Measurements from ENCODE around the gene ZNF385C. TPM values are rescaled to one million over a fixed set of nuclear protein-coding genes. Genes with fewer than 3 reads are reported as not detected.
A peak's percentile ranks its signal among the peaks of the same experiment; 100 is the strongest.

Gene ZNF385C
- total and polyA plus RNA-seq, 2 donors (not counting 1 experiment from before 2014, with no cell fraction given): 0.33 to 1.1 TPM

DNA sequence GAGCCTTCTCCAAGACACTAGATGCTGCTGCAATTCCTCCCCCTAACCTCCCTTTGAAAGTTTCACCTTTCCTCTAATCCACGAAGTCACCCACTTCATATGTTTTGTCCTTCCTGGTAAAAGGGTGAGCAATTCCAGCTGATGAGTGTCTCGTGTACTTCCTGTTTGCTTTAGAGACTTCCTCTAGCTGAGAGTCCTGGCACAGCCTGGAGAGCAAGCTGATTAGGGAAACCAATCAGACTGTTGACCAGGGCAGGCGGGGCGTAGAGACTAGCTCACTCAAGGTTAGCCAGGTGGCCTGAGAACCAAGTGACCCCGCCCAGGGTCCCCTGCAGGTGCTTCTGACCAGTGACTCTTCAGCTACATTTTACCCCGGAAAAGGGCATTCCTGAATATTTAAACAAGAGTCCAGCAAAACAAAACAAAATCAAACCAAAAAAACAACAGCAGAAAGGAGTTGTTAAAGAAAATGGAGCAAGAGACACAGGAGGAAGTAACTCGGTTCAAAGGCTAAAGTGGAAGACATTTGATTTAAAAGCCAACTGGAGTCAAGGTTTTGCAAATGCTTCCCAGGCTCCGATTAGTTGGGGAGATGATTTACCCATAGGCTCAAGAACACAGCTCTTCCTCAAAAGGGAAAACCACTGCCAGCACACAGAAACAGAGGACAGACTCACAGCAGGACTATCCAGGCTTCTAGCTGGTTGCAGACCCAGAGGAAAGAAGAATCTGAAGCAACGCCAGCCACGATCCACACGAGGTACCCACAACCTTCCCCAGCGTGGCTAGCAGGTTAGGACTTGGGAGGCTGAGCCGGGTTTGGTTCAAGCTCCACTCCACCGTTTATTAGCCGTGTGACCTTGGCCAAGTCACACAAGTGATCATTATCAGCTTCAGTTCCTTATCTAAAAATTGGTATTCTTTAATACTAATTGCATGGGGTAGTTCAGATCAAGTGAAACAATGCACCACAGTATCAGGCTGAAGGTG lies 37.7 kb upstream of the ZNF385C start:
- Histone ChIP-seq H3K9ac (ENCODE audit: low read length) (no peak overlapping the region), H3K4me1 (ENCODE audit: control insufficient read depth in 2 of 2, insufficient read depth in 2 of 2, low read length in 2 of 2) (peaks cover 60 to 65% of the 10 kb centered on the region in 2 donors), H3K4me2 (replicated peaks; ENCODE audit: low read depth, low read length, poor library complexity, severe bottlenecking) (peak overlapping the region; percentile 48), H3K79me2 (ENCODE audit: control insufficient read depth, insufficient read depth, low read length) (peaks cover 83% of the 10 kb centered on the region), H3K9me3 (ENCODE audit: control extremely low read depth in 1 of 3, control insufficient read depth in 2 of 3, insufficient read depth in 1 of 3, low read length in 2 of 3) (no peaks in the 10 kb centered on the region), H3K4me3 (ENCODE audit: control extremely low read depth in 1 of 5, extremely low read depth in 1 of 5, insufficient read depth in 1 of 5, low read depth in 2 of 5, low read length in 4 of 5) (no peak overlapping the region), H4K20me1 (ENCODE audit: control insufficient read depth, insufficient read depth, low read length, poor library complexity, severe bottlenecking) (peaks cover 69% of the 10 kb centered on the region), H3K36me3 (replicated peaks in 1 of 2; ENCODE audit: control extremely low read depth in 1 of 2, control insufficient read depth in 1 of 2, extremely low read depth in 1 of 2, insufficient read depth in 2 of 2, low read length in 1 of 2) (peaks cover 0 to 8% of the 10 kb centered on the region in 2 experiments), H3K27me3 (replicated peaks in 1 of 4; ENCODE audit: control extremely low read depth in 1 of 4, control insufficient read depth in 3 of 4, insufficient read depth in 4 of 4, low read length in 3 of 4) (no peaks in the 10 kb centered on the region), H2AFZ (ENCODE audit: insufficient read depth, low read depth, low read length, poor library complexity, severe bottlenecking) (no peak overlapping the region), H3K27ac (ENCODE audit: low read length in 2 of 2) (peak overlapping the region; percentile 19 to 79)
- ATAC-seq (ENCODE audit: low read depth) (no peak), DNase-seq (no peak)
- 56% methylated on average over 6 of the region's 15 CpGs for WGBS (ENCODE audit: insufficient coverage)
- Mint-ChIP-seq H3K4me1 (peaks cover 62% of the 10 kb centered on the region), H3K9me3 (ENCODE audit: insufficient read depth) (no peaks in the 10 kb centered on the region), H3K4me3 (no peak overlapping the region), H3K27me3 (no peaks in the 10 kb centered on the region), H3K27ac (peak overlapping the region; percentile 82)
- ChIA-PET CTCF (interaction anchor here (0.8 to 1.5 kb wide), 4 partner anchors 18 to 178 kb away, joined by 3 to 4 read pairs (median 3); no protein-coding TSS in a partner anchor), POLR2A (interaction anchor here (0.8 to 0.9 kb wide), 2 partner anchors 14 to 119 kb away, joined by 3 to 4 read pairs; partner anchors contain the start of gene DNAJC7)
- intact Hi-C loops (cut with micrococcal nuclease): no loop called here
- TF ChIP-seq, protein P1, sequence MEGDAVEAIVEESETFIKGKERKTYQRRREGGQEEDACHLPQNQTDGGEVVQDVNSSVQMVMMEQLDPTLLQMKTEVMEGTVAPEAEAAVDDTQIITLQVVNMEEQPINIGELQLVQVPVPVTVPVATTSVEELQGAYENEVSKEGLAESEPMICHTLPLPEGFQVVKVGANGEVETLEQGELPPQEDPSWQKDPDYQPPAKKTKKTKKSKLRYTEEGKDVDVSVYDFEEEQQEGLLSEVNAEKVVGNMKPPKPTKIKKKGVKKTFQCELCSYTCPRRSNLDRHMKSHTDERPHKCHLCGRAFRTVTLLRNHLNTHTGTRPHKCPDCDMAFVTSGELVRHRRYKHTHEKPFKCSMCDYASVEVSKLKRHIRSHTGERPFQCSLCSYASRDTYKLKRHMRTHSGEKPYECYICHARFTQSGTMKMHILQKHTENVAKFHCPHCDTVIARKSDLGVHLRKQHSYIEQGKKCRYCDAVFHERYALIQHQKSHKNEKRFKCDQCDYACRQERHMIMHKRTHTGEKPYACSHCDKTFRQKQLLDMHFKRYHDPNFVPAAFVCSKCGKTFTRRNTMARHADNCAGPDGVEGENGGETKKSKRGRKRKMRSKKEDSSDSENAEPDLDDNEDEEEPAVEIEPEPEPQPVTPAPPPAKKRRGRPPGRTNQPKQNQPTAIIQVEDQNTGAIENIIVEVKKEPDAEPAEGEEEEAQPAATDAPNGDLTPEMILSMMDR (IDR thresholded peaks at IDR 0.05): no peak
- TF ChIP-seq EZH2 (IDR thresholded peaks at IDR 0.05; ENCODE audit: borderline replicate concordance, insufficient read depth, low read depth, low read length, poor library complexity, severe bottlenecking): no peak

Data from B cell (primary cell).